ENCODE measurements around the gene PPM1H.

PPM1H gene

DNA sequence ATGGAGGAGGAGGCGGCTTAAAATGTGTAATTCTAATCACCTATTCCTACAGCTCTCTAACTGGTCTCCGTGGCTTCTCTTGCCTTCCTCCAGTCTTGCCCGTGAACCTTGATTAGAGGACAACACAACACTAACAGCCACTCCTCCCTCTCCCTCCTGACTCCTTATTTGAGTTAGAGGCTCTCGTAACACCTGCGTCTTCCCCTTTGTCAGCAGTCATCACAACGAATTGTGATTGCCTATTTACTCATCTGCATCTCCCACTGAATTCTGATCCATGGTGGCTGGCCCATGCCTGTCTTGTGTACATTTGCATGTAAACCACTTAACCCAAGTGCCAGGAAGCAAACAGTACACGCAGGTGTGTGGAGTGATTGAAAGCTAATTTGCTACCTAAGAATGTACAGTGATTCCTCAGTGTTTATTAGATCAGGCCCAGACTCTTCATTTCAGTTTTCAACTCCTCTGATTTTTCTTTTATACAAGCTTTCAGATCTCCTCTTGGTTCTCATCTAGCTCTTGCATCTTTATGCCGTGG, 313.8 kb downstream of the PPM1H start:
- Histone ChIP-seq H3K36me3 (ENCODE audit: insufficient read depth, low read length) (no peaks in the 10 kb centered on the region), H2AFZ (ENCODE audit: low read length) (no peak overlapping the region), H4K20me1 (ENCODE audit: insufficient read depth, low read length) (no peaks in the 10 kb centered on the region), H3K79me2 (ENCODE audit: insufficient read depth, low read length) (no peaks in the 10 kb centered on the region), H3K4me1 (ENCODE audit: insufficient read depth, low read length, severe bottlenecking) (no peaks in the 10 kb centered on the region), H3K4me3 (ENCODE audit: low read depth, low read length, poor library complexity, severe bottlenecking) (no peak overlapping the region), H3K4me2 (ENCODE audit: low read length) (no peak overlapping the region), H3K9me2 (ENCODE audit: low read depth, low read length) (no peaks in the 10 kb centered on the region), H3K27me3 (ENCODE audit: insufficient read depth, low read length) (no peaks in the 10 kb centered on the region), H3K27ac (ENCODE audit: low read depth, low read length, poor library complexity, severe bottlenecking) (no peak overlapping the region), H3K9me3 (ENCODE audit: low read length) (no peaks in the 10 kb centered on the region), H3F3A (ENCODE audit: insufficient read depth, low read length) (no peaks in the 10 kb centered on the region), H3K9ac (ENCODE audit: low read length) (no peak overlapping the region)
- no peak for TF ChIP-seq EZH2 (IDR thresholded peaks at IDR 0.05; ENCODE audit: borderline replicate concordance, low read length)
- TF ChIP-seq, protein P1, sequence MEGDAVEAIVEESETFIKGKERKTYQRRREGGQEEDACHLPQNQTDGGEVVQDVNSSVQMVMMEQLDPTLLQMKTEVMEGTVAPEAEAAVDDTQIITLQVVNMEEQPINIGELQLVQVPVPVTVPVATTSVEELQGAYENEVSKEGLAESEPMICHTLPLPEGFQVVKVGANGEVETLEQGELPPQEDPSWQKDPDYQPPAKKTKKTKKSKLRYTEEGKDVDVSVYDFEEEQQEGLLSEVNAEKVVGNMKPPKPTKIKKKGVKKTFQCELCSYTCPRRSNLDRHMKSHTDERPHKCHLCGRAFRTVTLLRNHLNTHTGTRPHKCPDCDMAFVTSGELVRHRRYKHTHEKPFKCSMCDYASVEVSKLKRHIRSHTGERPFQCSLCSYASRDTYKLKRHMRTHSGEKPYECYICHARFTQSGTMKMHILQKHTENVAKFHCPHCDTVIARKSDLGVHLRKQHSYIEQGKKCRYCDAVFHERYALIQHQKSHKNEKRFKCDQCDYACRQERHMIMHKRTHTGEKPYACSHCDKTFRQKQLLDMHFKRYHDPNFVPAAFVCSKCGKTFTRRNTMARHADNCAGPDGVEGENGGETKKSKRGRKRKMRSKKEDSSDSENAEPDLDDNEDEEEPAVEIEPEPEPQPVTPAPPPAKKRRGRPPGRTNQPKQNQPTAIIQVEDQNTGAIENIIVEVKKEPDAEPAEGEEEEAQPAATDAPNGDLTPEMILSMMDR (IDR thresholded peaks at IDR 0.05; ENCODE audit: low read length): no peak

DNA sequence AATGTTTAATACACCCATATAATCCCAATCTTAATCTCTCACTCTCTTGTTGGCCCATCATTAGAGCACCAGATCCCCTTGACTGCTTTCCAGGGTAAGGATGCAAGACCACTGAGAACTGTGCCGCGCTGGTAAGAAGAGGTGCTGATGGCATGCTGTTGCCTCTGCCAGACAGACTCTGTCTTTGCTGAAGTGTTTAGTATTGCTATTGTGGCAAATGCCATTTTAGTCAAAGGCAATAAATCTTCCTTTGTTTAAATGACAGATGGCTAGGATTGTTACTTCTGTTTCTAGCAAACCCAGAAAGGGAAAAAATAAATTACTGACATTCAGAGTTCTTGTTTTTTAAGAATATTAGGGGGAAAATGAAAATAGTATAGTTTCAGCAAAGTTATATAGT, 316.0 kb downstream of the PPM1H start:
- Histone ChIP-seq H3K27me3 (ENCODE audit: insufficient read depth, low read length) (no peaks in the 10 kb centered on the region), H3K79me2 (ENCODE audit: insufficient read depth, low read length) (no peaks in the 10 kb centered on the region), H3K4me2 (ENCODE audit: low read length) (no peak overlapping the region), H3K36me3 (ENCODE audit: insufficient read depth, low read length) (no peaks in the 10 kb centered on the region), H3K4me1 (ENCODE audit: insufficient read depth, low read length, severe bottlenecking) (no peaks in the 10 kb centered on the region), H3K9ac (ENCODE audit: low read length) (no peak overlapping the region), H4K20me1 (ENCODE audit: insufficient read depth, low read length) (no peaks in the 10 kb centered on the region), H3K27ac (ENCODE audit: low read depth, low read length, poor library complexity, severe bottlenecking) (no peak overlapping the region), H3K9me2 (ENCODE audit: low read depth, low read length) (no peaks in the 10 kb centered on the region), H3K9me3 (ENCODE audit: low read length) (no peaks in the 10 kb centered on the region), H2AFZ (ENCODE audit: low read length) (no peak overlapping the region), H3K4me3 (ENCODE audit: low read depth, low read length, poor library complexity, severe bottlenecking) (no peak overlapping the region), H3F3A (ENCODE audit: insufficient read depth, low read length) (no peaks in the 10 kb centered on the region)
- TF ChIP-seq EZH2 (IDR thresholded peaks at IDR 0.05; ENCODE audit: borderline replicate concordance, low read length): no peak
- TF ChIP-seq, protein P1 (IDR thresholded peaks at IDR 0.05; ENCODE audit: low read length): no peak

DNA sequence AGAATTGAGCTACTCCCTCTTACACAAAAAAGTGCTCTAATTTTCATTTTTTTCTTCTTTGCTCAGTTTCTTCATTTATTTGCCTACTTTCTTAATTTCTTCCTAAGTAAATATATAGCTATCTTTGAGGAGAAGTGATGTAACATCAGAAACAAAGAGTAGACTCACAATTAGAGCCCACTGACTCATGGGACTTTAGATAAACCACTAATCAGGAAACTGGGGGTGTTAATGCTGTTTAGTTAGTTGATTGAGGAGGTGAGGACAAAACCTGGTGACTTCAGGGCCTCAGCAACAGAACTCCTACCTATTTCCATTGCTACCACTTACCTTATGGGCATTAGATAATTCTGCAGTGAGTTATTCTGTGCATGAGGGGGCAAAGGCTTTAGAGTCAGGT, 316.6 kb downstream of the PPM1H start:
- H2AFZ ChIP-seq (ENCODE audit: low read length): no peak overlapping the region
- no peaks in the 10 kb centered on the region for H3F3A ChIP-seq (ENCODE audit: insufficient read depth, low read length)

More for the DNA sequence above, 316.6 kb downstream of the PPM1H start:
- Histone ChIP-seq H4K20me1 (ENCODE audit: insufficient read depth, low read length) (no peaks in the 10 kb centered on the region), H3K9ac (ENCODE audit: low read length) (no peak overlapping the region), H3K79me2 (ENCODE audit: insufficient read depth, low read length) (no peaks in the 10 kb centered on the region), H3K9me3 (ENCODE audit: low read length) (no peaks in the 10 kb centered on the region), H3K27ac (ENCODE audit: low read depth, low read length, poor library complexity, severe bottlenecking) (no peak overlapping the region), H3K27me3 (ENCODE audit: insufficient read depth, low read length) (no peaks in the 10 kb centered on the region), H3K4me2 (ENCODE audit: low read length) (no peak overlapping the region), H3K9me2 (ENCODE audit: low read depth, low read length) (no peaks in the 10 kb centered on the region), H3K36me3 (ENCODE audit: insufficient read depth, low read length) (no peaks in the 10 kb centered on the region), H3K4me3 (ENCODE audit: low read depth, low read length, poor library complexity, severe bottlenecking) (no peak overlapping the region), H3K4me1 (ENCODE audit: insufficient read depth, low read length, severe bottlenecking) (no peaks in the 10 kb centered on the region)
- TF ChIP-seq, protein P1 (IDR thresholded peaks at IDR 0.05; ENCODE audit: low read length): no peak
- no peak for TF ChIP-seq EZH2 (IDR thresholded peaks at IDR 0.05; ENCODE audit: borderline replicate concordance, low read length)

Data from OCI-LY1 (cell line).